Uterus (tissue), 2 donors: Measurements from ENCODE around the gene MAP3K14.

Experiments
- POLR2A ChIP-seq, 2 donors: fragments of 450-650 bp; IDR thresholded peaks; one replicate each; pipeline ENCODE4 v1.6.1; 2016; ENCODE audit warnings: antibody characterized with exemption in 2 of 2, mild to moderate bottlenecking in 1 of 2, moderate library complexity in 1 of 2
- TF ChIP-seq, protein P1 (sequence below), 4 experiments: fragments of 200-600 bp in 2 of 4; fragments of 450-650 bp in 2 of 4; sonication (generic) in 2 of 4; IDR thresholded peaks; one replicate each; pipeline ENCODE4 v1.5.1; 2016 to 2019; ENCODE audit warnings: antibody characterized with exemption in 4 of 4, mild to moderate bottlenecking in 2 of 4, moderate library complexity in 1 of 4

DNA sequence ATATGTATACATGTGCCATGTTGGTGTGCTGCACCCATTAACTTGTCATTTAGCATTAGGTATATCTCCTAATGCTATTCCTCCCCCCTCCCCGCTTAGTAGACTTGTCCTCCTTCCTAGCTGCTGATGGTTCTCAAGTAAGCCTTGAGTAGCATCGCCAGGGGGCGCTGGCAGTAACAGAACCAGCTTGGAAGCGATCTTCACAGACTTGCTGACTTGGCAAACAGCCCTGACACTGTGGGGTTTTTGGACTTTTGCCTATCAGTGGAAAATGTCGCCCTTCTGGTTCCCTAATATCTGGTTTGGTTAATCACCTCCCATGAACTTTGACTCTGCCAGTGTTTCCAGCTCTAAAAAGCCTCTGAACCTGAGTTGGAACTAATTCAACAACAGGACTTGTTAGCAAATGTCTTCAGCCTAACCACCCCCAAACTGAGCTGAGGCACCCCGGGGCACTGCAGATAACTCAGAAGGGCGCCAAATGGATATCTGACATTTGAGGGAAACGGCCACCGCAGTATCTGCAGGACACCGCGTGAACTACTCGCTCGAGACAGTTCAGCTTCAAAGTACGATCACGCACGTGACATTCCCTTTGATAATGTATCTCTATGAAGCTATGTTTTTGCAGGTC, 39.5 kb downstream of the MAP3K14 start:
- TF ChIP-seq, protein P1, sequence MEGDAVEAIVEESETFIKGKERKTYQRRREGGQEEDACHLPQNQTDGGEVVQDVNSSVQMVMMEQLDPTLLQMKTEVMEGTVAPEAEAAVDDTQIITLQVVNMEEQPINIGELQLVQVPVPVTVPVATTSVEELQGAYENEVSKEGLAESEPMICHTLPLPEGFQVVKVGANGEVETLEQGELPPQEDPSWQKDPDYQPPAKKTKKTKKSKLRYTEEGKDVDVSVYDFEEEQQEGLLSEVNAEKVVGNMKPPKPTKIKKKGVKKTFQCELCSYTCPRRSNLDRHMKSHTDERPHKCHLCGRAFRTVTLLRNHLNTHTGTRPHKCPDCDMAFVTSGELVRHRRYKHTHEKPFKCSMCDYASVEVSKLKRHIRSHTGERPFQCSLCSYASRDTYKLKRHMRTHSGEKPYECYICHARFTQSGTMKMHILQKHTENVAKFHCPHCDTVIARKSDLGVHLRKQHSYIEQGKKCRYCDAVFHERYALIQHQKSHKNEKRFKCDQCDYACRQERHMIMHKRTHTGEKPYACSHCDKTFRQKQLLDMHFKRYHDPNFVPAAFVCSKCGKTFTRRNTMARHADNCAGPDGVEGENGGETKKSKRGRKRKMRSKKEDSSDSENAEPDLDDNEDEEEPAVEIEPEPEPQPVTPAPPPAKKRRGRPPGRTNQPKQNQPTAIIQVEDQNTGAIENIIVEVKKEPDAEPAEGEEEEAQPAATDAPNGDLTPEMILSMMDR (IDR thresholded peaks at IDR 0.05), result peak; percentile 82 to 93 (median 89)
- no peak for TF ChIP-seq POLR2A (IDR thresholded peaks at IDR 0.05)
